Common myeloid progenitor, CD34-positive (primary cell): ENCODE results near the gene ZNF138.
"Not testable (repeated sequence)": the region's sequence is repeated elsewhere in the genome, so short reads cannot be mapped to it uniquely, and the experiment has no call there.

Experiments used
- CTCF ChIA-PET: fragments of 350-600 bp; sonication (Branson Sonifier 250); formaldehyde crosslinking; loops from one replicate; lab custom pipeline; 2021; ENCODE audit warnings: antibody characterized with exemption; lab: Charles Lee
- POLR2A ChIA-PET: fragments of 350-600 bp; sonication (Branson Sonifier 250); formaldehyde crosslinking; loops from one replicate; lab custom pipeline; 2021; ENCODE audit warnings: antibody characterized with exemption; lab: Charles Lee
- DNase-seq, 3 donors: peaks; one replicate each; pipeline versions ENCODE4 v3.0.0 to v3.0.0-alpha.2; 2013
- H3K27ac ChIP-seq, 2 experiments: 1 replicate in 1 of 2; 2 replicates in 1 of 2; pipeline ENCODE4 v1.7.0; 2013; ENCODE audit warnings: inconsistent platforms in 2 of 2, low read length in 2 of 2, mild to moderate bottlenecking in 2 of 2, low read depth in 1 of 2, moderate library complexity in 1 of 2; ENCODE audit not compliant: severe bottlenecking in 2 of 2, insufficient read depth in 1 of 2, poor library complexity in 1 of 2
- H3K27me3 ChIP-seq, 5 experiments: replicated peaks in 2 of 5; 1 replicate in 3 of 5; 2 replicates in 2 of 5; pipeline versions ENCODE4 v1.6.1 to v1.7.0; 2013; ENCODE audit warnings: low read length in 4 of 5, mild to moderate bottlenecking in 2 of 5, moderate library complexity in 2 of 5, inconsistent platforms in 1 of 5; ENCODE audit not compliant: insufficient read depth in 5 of 5, control insufficient read depth in 4 of 5
- H3K36me3 ChIP-seq, 4 experiments: 1 replicate in 2 of 4; 2 replicates in 2 of 4; pipeline versions ENCODE4 v1.6.1 to v1.7.0; 2013; ENCODE audit warnings: low read length in 3 of 4, control low read depth in 1 of 4, mild to moderate bottlenecking in 1 of 4; ENCODE audit not compliant: control insufficient read depth in 4 of 4, insufficient read depth in 4 of 4
- H3K4me1 ChIP-seq, 4 experiments: 1 replicate in 3 of 4; 2 replicates in 1 of 4; pipeline versions ENCODE4 v1.6.1 to v1.7.1; 2013; ENCODE audit warnings: low read length in 3 of 4, mild to moderate bottlenecking in 3 of 4, control low read depth in 1 of 4, inconsistent platforms in 1 of 4, moderate library complexity in 1 of 4; ENCODE audit not compliant: control insufficient read depth in 4 of 4, insufficient read depth in 4 of 4; ENCODE audit errors: control extremely low read depth in 1 of 4
- H3K4me3 ChIP-seq, 7 experiments: 1 replicate in 4 of 7; 2 replicates in 3 of 7; pipeline versions ENCODE4 v1.5.1 to v1.7.0; 2013; ENCODE audit warnings: mild to moderate bottlenecking in 7 of 7, low read length in 6 of 7, moderate library complexity in 6 of 7, inconsistent platforms in 2 of 7, low read depth in 2 of 7, control low read depth in 1 of 7; ENCODE audit not compliant: insufficient read depth in 4 of 7, control insufficient read depth in 1 of 7; ENCODE audit errors: extremely low read depth in 1 of 7
- H3K9me3 ChIP-seq, 5 experiments: 1 replicate in 4 of 5; 2 replicates in 1 of 5; pipeline versions ENCODE4 v1.6.1 to v1.7.1; 2013; ENCODE audit warnings: low read length in 4 of 5, mild to moderate bottlenecking in 2 of 5, inconsistent platforms in 1 of 5, low read depth in 1 of 5, moderate library complexity in 1 of 5; ENCODE audit not compliant: control insufficient read depth in 4 of 5, insufficient read depth in 2 of 5; ENCODE audit errors: control extremely low read depth in 1 of 5
- WGBS: methylation state at CpG from one replicate; pipeline ENCODE4 v1.1.5; 2013; ENCODE audit not compliant: insufficient coverage; 5-methylcytosine and 5-hydroxymethylcytosine counted together

ZNF138 gene

DNA sequence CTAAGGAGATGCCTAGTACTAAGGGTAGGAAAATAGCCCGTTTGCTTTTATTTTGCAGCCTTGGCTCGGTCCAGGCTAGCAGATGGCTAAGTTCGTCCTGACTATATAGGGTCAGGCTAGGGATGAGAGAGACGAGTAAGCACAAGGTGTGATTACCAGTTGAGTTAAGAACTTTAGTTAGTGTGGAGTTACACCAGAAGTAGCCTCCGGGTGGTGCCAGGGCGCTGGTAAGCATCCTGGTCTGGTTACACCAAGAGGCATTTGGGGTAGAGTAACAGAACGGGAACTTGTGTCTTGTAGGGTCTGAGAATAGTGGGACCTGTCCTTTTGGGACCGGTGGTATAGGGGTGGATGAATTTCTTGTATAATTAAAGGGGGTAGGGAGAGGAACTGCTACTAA lies 41.6 kb downstream of the ZNF138 start:
- DNase-seq, H3K27me3 ChIP-seq, H3K4me3 ChIP-seq, H3K4me1 ChIP-seq, H3K27ac ChIP-seq, POLR2A ChIA-PET, CTCF ChIA-PET: not testable (repeated sequence)
- WGBS = 94% methylated on average over 7 of the region's 8 CpGs
- H3K9me3 ChIP-seq = peaks cover 6 to 31% (median 10%) of the 10 kb centered on the region in 5 experiments
- H3K36me3 ChIP-seq = peaks cover 0 to 16% (median under 1%) of the 10 kb centered on the region in 4 experiments

- H3K9me3 ChIP-seq = peaks cover 0 to 18% (median 7%) of the 10 kb centered on the region in 5 experiments
- H3K4me1 ChIP-seq, H3K27ac ChIP-seq, POLR2A ChIA-PET, DNase-seq, CTCF ChIA-PET, H3K27me3 ChIP-seq, H3K4me3 ChIP-seq, H3K36me3 ChIP-seq: not testable (repeated sequence)
- WGBS = 95% methylated on average over 4 of the region's 17 CpGs
Measured at GRCh38 chr7:64838051-64838450, 43.8 kb downstream of the ZNF138 start.

GRCh38 chr7:64838691-64839090 lies 44.5 kb downstream of the ZNF138 start:
- no peak overlapping the region for H3K4me3 ChIP-seq
- no peaks in the 10 kb centered on the region for H3K27me3 ChIP-seq
- ChIA-PET CTCF (no interaction called here), POLR2A (no interaction called here)
- no peak overlapping the region for H3K27ac ChIP-seq
- H3K36me3 ChIP-seq = no peaks in the 10 kb centered on the region
- WGBS = 89% methylated on average over 9 of the region's 14 CpGs
- H3K9me3 ChIP-seq = peaks cover 0 to 18% (median 6%) of the 10 kb centered on the region in 5 experiments
- H3K4me1 ChIP-seq = no peaks in the 10 kb centered on the region
- no peak for DNase-seq

DNA sequence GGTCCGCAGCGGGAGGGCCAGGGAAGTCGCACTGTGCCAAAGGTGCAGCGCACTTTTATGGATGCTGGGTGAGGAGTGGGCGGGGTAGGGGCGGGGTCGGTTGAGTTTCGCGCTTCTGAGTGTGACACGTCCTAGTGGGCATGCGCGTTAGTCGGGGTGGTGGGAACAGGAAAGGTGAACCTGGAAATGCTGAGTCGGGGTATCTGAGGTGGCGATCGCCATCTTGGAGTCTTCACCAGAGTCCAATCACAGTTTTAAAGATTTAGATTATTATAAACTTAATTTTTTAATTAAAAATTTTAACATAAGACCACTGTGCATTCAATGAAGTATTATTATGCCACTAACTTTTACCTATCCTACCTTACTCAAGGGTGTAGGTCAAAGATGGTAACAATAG lies 45.7 kb downstream of the ZNF138 start:
- H3K27me3 ChIP-seq = no peaks in the 10 kb centered on the region
- no peaks in the 10 kb centered on the region for H3K4me1 ChIP-seq
- no peak for DNase-seq
- no peaks in the 10 kb centered on the region for H3K36me3 ChIP-seq
- WGBS = 96% methylated on average over 7 of the region's 16 CpGs
- ChIA-PET CTCF (no interaction called here), POLR2A (no interaction called here)
- no peak overlapping the region for H3K27ac ChIP-seq
- H3K4me3 ChIP-seq = no peak overlapping the region
- peaks cover 0 to 15% (median 5%) of the 10 kb centered on the region in 5 experiments for H3K9me3 ChIP-seq

DNA sequence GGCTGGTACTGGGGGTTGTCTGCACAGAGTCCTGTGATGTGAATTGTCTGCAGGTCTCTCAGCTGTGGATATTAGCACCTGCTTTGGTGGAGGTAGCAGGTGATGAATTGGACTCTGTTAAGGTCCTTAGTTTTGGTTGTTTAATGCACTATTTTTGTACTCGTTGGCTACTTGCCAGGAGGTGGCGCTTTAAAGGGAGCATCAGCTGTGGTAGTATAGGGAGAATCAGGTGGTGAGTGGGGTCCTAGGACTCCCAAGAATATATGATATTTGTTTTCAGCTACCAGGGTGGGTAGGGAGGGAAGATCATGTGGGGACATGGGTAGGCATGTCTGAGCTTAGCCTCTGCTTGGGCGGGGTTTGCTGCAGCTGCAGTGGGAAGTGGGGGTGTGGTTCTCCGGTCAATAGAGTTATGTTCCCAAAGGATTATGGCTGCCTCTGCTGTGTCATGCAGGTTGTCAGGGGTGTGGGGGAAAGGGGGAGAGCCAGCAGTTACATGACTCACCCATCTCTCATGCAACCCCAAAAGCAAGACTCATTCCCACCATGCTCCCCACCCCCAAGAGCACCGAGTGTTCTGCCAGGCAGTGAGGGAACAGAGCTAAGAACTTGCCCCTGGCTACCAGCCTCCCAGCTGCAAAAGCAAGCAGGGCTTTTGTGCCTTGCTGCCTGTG lies 55.2 kb downstream of the ZNF138 start:
- H3K27ac ChIP-seq = no peak overlapping the region
- CTCF ChIA-PET = no interaction called here
- H3K9me3 ChIP-seq = peaks cover 3 to 13% (median 4%) of the 10 kb centered on the region in 5 experiments
- WGBS = 89% methylated on average over 4 of the region's 5 CpGs
- DNase-seq = no peak
- no peaks in the 10 kb centered on the region for H3K36me3 ChIP-seq
- no peaks in the 10 kb centered on the region for H3K4me1 ChIP-seq
- POLR2A ChIA-PET = no interaction called here
- no peak overlapping the region for H3K4me3 ChIP-seq
- H3K27me3 ChIP-seq = no peaks in the 10 kb centered on the region

GRCh38 chr7:64849924-64850499 lies 55.8 kb downstream of the ZNF138 start:
- no peaks in the 10 kb centered on the region for H3K36me3 ChIP-seq
- ChIA-PET CTCF (no interaction called here), POLR2A (no interaction called here)
- no peaks in the 10 kb centered on the region for H3K27me3 ChIP-seq
- WGBS = 95% methylated on average over 4 of the region's 7 CpGs
- peaks cover 3 to 13% (median 4%) of the 10 kb centered on the region in 5 experiments for H3K9me3 ChIP-seq
- H3K4me3 ChIP-seq = no peak overlapping the region
- H3K4me1 ChIP-seq = no peaks in the 10 kb centered on the region
- no peak overlapping the region for H3K27ac ChIP-seq
- no peak for DNase-seq

GRCh38 chr7:64853679-64854078 lies 59.5 kb downstream of the ZNF138 start:
- 40% methylated on average over 1 of the region's 4 CpGs for WGBS

More at GRCh38 chr7:64853679-64854078, 59.5 kb downstream of the ZNF138 start:
- H3K4me3 ChIP-seq = no peak overlapping the region
- no peaks in the 10 kb centered on the region for H3K27me3 ChIP-seq
- H3K9me3 ChIP-seq = peaks cover 0 to 11% (median 3%) of the 10 kb centered on the region in 5 experiments
- no peak for DNase-seq
- H3K4me1 ChIP-seq = no peaks in the 10 kb centered on the region
- no peak overlapping the region for H3K27ac ChIP-seq
- H3K36me3 ChIP-seq = no peaks in the 10 kb centered on the region
- CTCF ChIA-PET = no interaction called here
- POLR2A ChIA-PET = no interaction called here
